Calu3 (cell line): ENCODE data around the gene SIRPG. TPM values are rescaled to one million over a fixed set of nuclear protein-coding genes. Genes with fewer than 3 reads are reported as not detected.

Source experiments
- BruUV-seq: library from RNA; stranded (reverse); fragments of 400-500 nt; replicated peaks from 2 replicates; lab custom pipeline; 2021; lab: Mats Ljungman, UMichigan
- CTCF ChIA-PET: fragments of 300-600 bp; sonication (Branson Sonifier 250); formaldehyde crosslinking; loops from one replicate; lab custom pipeline; 2022; ENCODE audit warnings: antibody characterized with exemption; lab: Charles Lee
- DNase-seq: peaks from one replicate; pipeline ENCODE4 v3.0.0; 2022
- H3K27ac Mint-ChIP-seq: one replicate; pipeline ENCODE4 v1.8.0; 2022; ENCODE audit warnings: mixed read lengths; ENCODE audit not compliant: unreplicated experiment
- H3K27me3 Mint-ChIP-seq: one replicate; pipeline ENCODE4 v1.8.0; 2022; ENCODE audit warnings: mixed read lengths; ENCODE audit not compliant: unreplicated experiment
- H3K36me3 Mint-ChIP-seq: one replicate; pipeline ENCODE4 v1.8.0; 2022; ENCODE audit warnings: mild to moderate bottlenecking, moderate library complexity, mixed read lengths; ENCODE audit not compliant: insufficient read depth, unreplicated experiment
- H3K4me1 Mint-ChIP-seq: one replicate; pipeline ENCODE4 v1.8.0; 2022; ENCODE audit warnings: mild to moderate bottlenecking, low read depth, mixed read lengths; ENCODE audit not compliant: unreplicated experiment
- H3K4me3 Mint-ChIP-seq: one replicate; pipeline ENCODE4 v1.8.0; 2022; ENCODE audit warnings: mild to moderate bottlenecking, low read depth, moderate library complexity, mixed read lengths; ENCODE audit not compliant: unreplicated experiment
- H3K9me3 Mint-ChIP-seq: one replicate; pipeline ENCODE4 v1.8.0; 2022; ENCODE audit warnings: low read depth, mixed read lengths; ENCODE audit not compliant: unreplicated experiment
- CTCF ChIP-seq: fragments of 200-600 bp; IDR thresholded peaks from one replicate; pipeline ENCODE4 v1.8.0; 2022; ENCODE audit warnings: antibody characterized with exemption; ENCODE audit not compliant: unreplicated experiment
- intact Hi-C: fragments of 100-400 bp; cut with micrococcal nuclease; formaldehyde crosslinking; loops from one replicate; pipeline ENCODE4 v1.10.0; 2022; ENCODE audit not compliant: unreplicated experiment
- total RNA-seq: library from RNA; stranded (reverse); gene quantifications from 2 replicates; pipeline ENCODE4 v1.2.3, GENCODE V29; 2022

SIRPG gene
- total RNA-seq, 1 experiment from 2014 or later = not detected

- Mint-ChIP-seq H3K27ac (no peak overlapping the region), H3K4me3 (no peak overlapping the region), H3K36me3 (no peaks in the 10 kb centered on the region), H3K27me3 (peaks cover 40% of the 10 kb centered on the region), H3K4me1 (no peaks in the 10 kb centered on the region), H3K9me3 (no peaks in the 10 kb centered on the region)
- intact Hi-C loops = no loop called here
- BruUV-seq = no TSS peak
- DNase-seq = no peak
- no peak for TF ChIP-seq CTCF
- CTCF ChIA-PET = interaction anchor here (0.7 kb wide), 2 partner anchors 10 to 13 kb away, joined by 3 to 4 read pairs; no protein-coding TSS in a partner anchor
Measured at GRCh38 chr20:1676650-1677049, 19.1 kb upstream of the SIRPG start.

- no peak overlapping the region for H3K27ac Mint-ChIP-seq
- CTCF ChIA-PET = no interaction called here
- H3K27me3 Mint-ChIP-seq = peaks cover 40% of the 10 kb centered on the region
- DNase-seq = no peak
- no peaks in the 10 kb centered on the region for H3K9me3 Mint-ChIP-seq
- intact Hi-C loops = no loop called here
- BruUV-seq = no TSS peak
- no peak overlapping the region for H3K4me3 Mint-ChIP-seq
- H3K36me3 Mint-ChIP-seq = no peaks in the 10 kb centered on the region
- no peak for TF ChIP-seq CTCF
- no peaks in the 10 kb centered on the region for H3K4me1 Mint-ChIP-seq
Measured at GRCh38 chr20:1674990-1675780, 17.6 kb upstream of the SIRPG start.

- Mint-ChIP-seq H3K9me3 (no peaks in the 10 kb centered on the region), H3K4me1 (no peaks in the 10 kb centered on the region), H3K4me3 (no peak overlapping the region), H3K27me3 (peaks cover 34% of the 10 kb centered on the region), H3K27ac (no peak overlapping the region), H3K36me3 (no peaks in the 10 kb centered on the region)
- DNase-seq = no peak
- intact Hi-C loops = no loop called here
- CTCF ChIA-PET = no interaction called here
- no peak for TF ChIP-seq CTCF
- no TSS peak for BruUV-seq
Measured at GRCh38 chr20:1674361-1674760, 16.8 kb upstream of the SIRPG start.

- Mint-ChIP-seq H3K27ac (no peak overlapping the region), H3K4me1 (no peaks in the 10 kb centered on the region), H3K4me3 (no peak overlapping the region), H3K27me3 (peaks cover 24% of the 10 kb centered on the region), H3K9me3 (no peaks in the 10 kb centered on the region), H3K36me3 (no peaks in the 10 kb centered on the region)
- no TSS peak for BruUV-seq
- intact Hi-C loops = no loop called here
- TF ChIP-seq CTCF = no peak
- DNase-seq = no peak
- CTCF ChIA-PET = no interaction called here
Measured at GRCh38 chr20:1673424-1673823, 15.8 kb upstream of the SIRPG start.
